OCI-LY7 (cell line): ENCODE measurements around the gene NPFF. TPM values are rescaled to one million over a fixed set of nuclear protein-coding genes. Genes with fewer than 3 reads are reported as not detected.
"Not testable (repeated sequence)": the region's sequence is repeated elsewhere in the genome, so short reads cannot be mapped to it uniquely, and the experiment has no call there.

ENCODE experiments used
- BruUV-seq: library from RNA; stranded (reverse); fragments of 400-500 nt; replicated peaks from 2 replicates; lab custom pipeline; 2021; lab: Mats Ljungman, UMichigan
- CTCF ChIA-PET: fragments of 300-600 bp; sonication (Branson Sonifier 250); formaldehyde crosslinking; loops from one replicate; lab custom pipeline; 2022; ENCODE audit warnings: antibody characterized with exemption; ENCODE audit not compliant: unreplicated experiment; lab: Charles Lee
- POLR2A ChIA-PET: fragments of 300-600 bp; sonication (Branson Sonifier 250); formaldehyde crosslinking; loops from one replicate; lab custom pipeline; 2022; ENCODE audit warnings: antibody characterized with exemption; lab: Charles Lee
- DNase-seq: peaks from one replicate; pipeline ENCODE4 v3.0.0-alpha.2; 2015; ENCODE audit warnings: low spot score
- H2AFZ ChIP-seq: fragments of 200-600 bp; sonication (generic), shearing (Covaris generic); 2 replicates; pipeline ENCODE4 v1.6.1; 2014; ENCODE audit warnings: mild to moderate bottlenecking, antibody characterized with exemption, low read length, moderate library complexity
- H3K27ac ChIP-seq: fragments of 200-600 bp; sonication (generic); 2 replicates; pipeline ENCODE4 v1.5.1; 2014; ENCODE audit warnings: mixed run types, low read depth, mild to moderate bottlenecking, moderate library complexity, low read length, inconsistent platforms; ENCODE audit not compliant: poor library complexity, severe bottlenecking
- H3K36me3 ChIP-seq: fragments of 200-600 bp; sonication (generic); 2 replicates; pipeline ENCODE4 v1.6.1; 2014; ENCODE audit warnings: mild to moderate bottlenecking, antibody characterized with exemption, low read length, moderate library complexity, mixed read lengths; ENCODE audit not compliant: insufficient read depth
- H3K4me1 ChIP-seq: fragments of 200-600 bp; sonication (generic); 2 replicates; pipeline ENCODE4 v1.5.1; 2014; ENCODE audit warnings: mild to moderate bottlenecking, low read length; ENCODE audit not compliant: insufficient read depth, poor library complexity, severe bottlenecking
- H3K4me2 ChIP-seq: fragments of 200-600 bp; sonication (generic); 2 replicates; pipeline ENCODE4 v1.6.1; 2014; ENCODE audit warnings: mild to moderate bottlenecking, low read length
- H3K4me3 ChIP-seq: fragments of 200-600 bp; sonication (generic); 2 replicates; pipeline ENCODE4 v1.5.1; 2014; ENCODE audit warnings: mild to moderate bottlenecking, low read depth, low read length; ENCODE audit not compliant: poor library complexity, severe bottlenecking
- H3K79me2 ChIP-seq: fragments of 200-600 bp; sonication (generic); 2 replicates; pipeline ENCODE4 v1.6.1; 2016; ENCODE audit warnings: low read depth, mild to moderate bottlenecking, low read length, moderate library complexity, mixed read lengths; ENCODE audit not compliant: insufficient read depth
- H3K9me2 ChIP-seq: fragments of 200-600 bp; sonication (generic); 2 replicates; pipeline ENCODE4 v1.6.1; 2016; ENCODE audit warnings: mild to moderate bottlenecking, low read length, mixed read lengths; ENCODE audit not compliant: insufficient read depth
- H3K9me3 ChIP-seq: fragments of 200-600 bp; sonication (generic); 2 replicates; pipeline ENCODE4 v1.6.1; 2014; ENCODE audit warnings: mild to moderate bottlenecking, mixed run types, low read length, mixed read lengths
- H4K20me1 ChIP-seq: fragments of 200-600 bp; sonication (generic); 2 replicates; pipeline ENCODE4 v1.6.1; 2014; ENCODE audit warnings: mild to moderate bottlenecking, antibody characterized with exemption, low read length, moderate library complexity, mixed read lengths; ENCODE audit not compliant: insufficient read depth
- CTCF ChIP-seq: fragments of 200-600 bp; sonication (generic); conservative IDR thresholded peaks from 2 replicates; pipeline ENCODE4 v1.5.1; 2014; ENCODE audit warnings: mild to moderate bottlenecking, antibody characterized with exemption, low read length, moderate library complexity, mixed read lengths
- EZH2phosphoT487 ChIP-seq: fragments of 200-600 bp; sonication (generic); IDR thresholded peaks from 2 replicates; pipeline ENCODE4 v1.6.1; 2018; ENCODE audit warnings: low read depth, borderline replicate concordance, mild to moderate bottlenecking, mixed run types, antibody characterized with exemption, low read length, moderate library complexity, mixed read lengths
- intact Hi-C: fragments of 100-400 bp; cut with micrococcal nuclease; formaldehyde crosslinking; loops from one replicate; pipeline ENCODE4 v1.10.0; 2022; ENCODE audit not compliant: unreplicated experiment
- total RNA-seq, 2 experiments: library from RNA; depleted of rRNA in 1 of 2; stranded (reverse); fragments of >200 nt in 1 of 2; shearing (Covaris generic) in 1 of 2; gene quantifications; 2 replicates each; pipeline ENCODE4 v1.2.3, GENCODE V29; 2014 to 2022

Gene NPFF
- total RNA-seq, 2 experiments from 2014 or later = not detected

DNA sequence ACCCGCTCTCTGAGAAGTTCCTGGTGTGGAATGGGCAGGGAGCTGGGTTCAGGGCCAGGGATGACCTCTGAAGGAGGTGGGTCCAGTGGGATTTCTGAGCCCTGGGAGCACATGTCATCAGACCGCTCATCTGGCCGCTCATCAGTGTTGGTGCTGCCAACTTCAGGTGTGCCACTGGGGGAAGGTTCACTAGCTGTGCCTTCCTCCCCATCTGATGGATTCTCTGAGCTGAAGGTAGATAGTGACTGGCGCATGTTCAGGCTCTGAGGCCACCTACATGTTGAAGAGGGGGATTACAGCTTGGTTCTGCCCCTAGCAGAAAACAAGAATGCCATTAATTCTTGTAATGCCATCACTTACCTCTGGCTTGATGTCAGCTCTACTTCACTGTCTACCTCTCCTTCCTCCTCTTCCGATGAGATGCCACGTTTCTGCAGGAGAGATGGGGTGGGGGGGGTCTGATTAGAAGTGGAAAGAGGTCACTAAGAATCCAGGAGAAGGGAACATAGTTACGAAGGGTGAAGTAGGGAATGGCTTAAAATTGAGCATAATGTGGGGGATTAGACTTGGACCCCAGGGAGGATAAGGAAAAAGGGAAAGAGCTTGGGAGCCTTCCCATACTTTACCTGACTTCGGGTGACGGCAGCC is 25.2 kb downstream of the NPFF start:
- H3K4me3 ChIP-seq = no peak overlapping the region
- peaks cover 9% of the 10 kb centered on the region; the same call in 1 of the 2 replicates for H3K79me2 ChIP-seq
- H3K9me2 ChIP-seq = no peaks in the 10 kb centered on the region
- peak; percentile 58 for DNase-seq
- H4K20me1 ChIP-seq = peaks cover 4% of the 10 kb centered on the region; the same call in 1 of the 2 replicates
- no peaks in the 10 kb centered on the region for H3K4me1 ChIP-seq
- H2AFZ ChIP-seq = no peak overlapping the region
- TF ChIP-seq CTCF = peak; percentile 68
- TF ChIP-seq EZH2phosphoT487 = no peak
- H3K4me2 ChIP-seq = no peak overlapping the region
- POLR2A ChIA-PET = interaction anchor here (0.6 to 1.3 kb wide), 10 partner anchors 10 to 189 kb away, joined by 3 to 9 read pairs (median 4); partner anchors contain the start of genes AAAS and TARBP2
- CTCF ChIA-PET = interaction anchor here (0.6 to 1.1 kb wide), 2 partner anchors 22 to 130 kb away, joined by 3 read pairs; no protein-coding TSS in a partner anchor
- no peak overlapping the region for H3K27ac ChIP-seq
- no peaks in the 10 kb centered on the region for H3K9me3 ChIP-seq
- H3K36me3 ChIP-seq = peaks cover 99% of the 10 kb centered on the region
- intact Hi-C loops = no loop called here
- BruUV-seq = no TSS peak

GRCh38 chr12:53481458-53481857 is 25.8 kb downstream of the NPFF start:
- H2AFZ ChIP-seq, H4K20me1 ChIP-seq, H3K4me1 ChIP-seq, intact Hi-C loops, H3K27ac ChIP-seq, H3K9me3 ChIP-seq, H3K9me2 ChIP-seq, BruUV-seq, H3K4me3 ChIP-seq, H3K4me2 ChIP-seq, DNase-seq: not testable (repeated sequence)
- peaks cover 15% of the 10 kb centered on the region for H3K79me2 ChIP-seq
- ChIA-PET POLR2A (interaction anchor here (0.7 to 1.3 kb wide), 7 partner anchors 10 to 190 kb away, joined by 3 to 9 read pairs (median 3); partner anchors contain the start of gene TARBP2), CTCF (interaction anchor here (0.6 to 1.1 kb wide), 2 partner anchors 23 to 129 kb away, joined by 3 read pairs; no protein-coding TSS in a partner anchor)
- H3K36me3 ChIP-seq = peaks cover 99% of the 10 kb centered on the region

- Histone ChIP-seq H3K4me2 (no peak overlapping the region), H4K20me1 (peaks cover 13% of the 10 kb centered on the region)
- no TSS peak for BruUV-seq
Observed at GRCh38 chr12:53480491-53481442, 26.5 kb downstream of the NPFF start.

More at GRCh38 chr12:53480491-53481442, 26.5 kb downstream of the NPFF start:
- intact Hi-C loops = no loop called here
- no peaks in the 10 kb centered on the region for H3K9me2 ChIP-seq
- peaks cover 99% of the 10 kb centered on the region for H3K36me3 ChIP-seq
- no peak overlapping the region for H2AFZ ChIP-seq
- DNase-seq = no peak
- ChIA-PET CTCF (no interaction called here), POLR2A (interaction anchor here (0.9 to 1.3 kb wide), 6 partner anchors 11 to 33 kb away, joined by 3 to 5 read pairs (median 3); partner anchors contain the start of gene TARBP2)
- no peaks in the 10 kb centered on the region for H3K4me1 ChIP-seq
- no peak overlapping the region for H3K27ac ChIP-seq
- H3K79me2 ChIP-seq = peaks cover 22% of the 10 kb centered on the region
- no peaks in the 10 kb centered on the region for H3K9me3 ChIP-seq
- H3K4me3 ChIP-seq = no peak overlapping the region
- TF ChIP-seq EZH2phosphoT487 (no peak), CTCF (no peak)
